GM18907 (cell line): Measurements from ENCODE around the gene ATP6V1G2.
A peak's percentile ranks its signal among the peaks of the same experiment; 100 is the strongest.
"Not testable (repeated sequence)": the region's sequence is repeated elsewhere in the genome, so short reads cannot be mapped to it uniquely, and the experiment has no call there.

Experiments
- ATAC-seq: cut with Tn5 transposase; IDR thresholded peaks from one replicate; pipeline ENCODE4 v1.9.1; 2021; ENCODE audit warnings: mild to moderate bottlenecking, moderate library complexity; ENCODE audit not compliant: unreplicated experiment

ATP6V1G2 gene

DNA sequence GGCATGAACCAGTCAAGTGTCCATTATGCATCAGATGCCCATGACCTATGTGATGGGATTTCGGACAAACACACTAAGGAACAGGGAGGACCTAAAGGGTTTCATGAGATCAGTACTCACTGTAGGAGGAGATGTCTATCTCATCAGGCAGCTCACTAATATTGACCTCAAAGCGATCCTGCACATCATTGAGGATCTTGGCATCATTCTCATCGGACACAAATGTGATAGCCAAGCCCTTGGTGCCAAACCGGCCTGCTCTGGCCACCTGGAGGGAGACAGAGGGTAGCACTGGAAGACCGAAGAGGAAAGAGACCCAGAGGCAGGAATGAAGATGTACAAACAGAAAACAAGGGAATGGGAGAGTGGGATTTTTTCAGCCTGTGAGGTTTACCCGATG lies 15.7 kb downstream of the ATP6V1G2 start:
- no peak for ATAC-seq

DNA sequence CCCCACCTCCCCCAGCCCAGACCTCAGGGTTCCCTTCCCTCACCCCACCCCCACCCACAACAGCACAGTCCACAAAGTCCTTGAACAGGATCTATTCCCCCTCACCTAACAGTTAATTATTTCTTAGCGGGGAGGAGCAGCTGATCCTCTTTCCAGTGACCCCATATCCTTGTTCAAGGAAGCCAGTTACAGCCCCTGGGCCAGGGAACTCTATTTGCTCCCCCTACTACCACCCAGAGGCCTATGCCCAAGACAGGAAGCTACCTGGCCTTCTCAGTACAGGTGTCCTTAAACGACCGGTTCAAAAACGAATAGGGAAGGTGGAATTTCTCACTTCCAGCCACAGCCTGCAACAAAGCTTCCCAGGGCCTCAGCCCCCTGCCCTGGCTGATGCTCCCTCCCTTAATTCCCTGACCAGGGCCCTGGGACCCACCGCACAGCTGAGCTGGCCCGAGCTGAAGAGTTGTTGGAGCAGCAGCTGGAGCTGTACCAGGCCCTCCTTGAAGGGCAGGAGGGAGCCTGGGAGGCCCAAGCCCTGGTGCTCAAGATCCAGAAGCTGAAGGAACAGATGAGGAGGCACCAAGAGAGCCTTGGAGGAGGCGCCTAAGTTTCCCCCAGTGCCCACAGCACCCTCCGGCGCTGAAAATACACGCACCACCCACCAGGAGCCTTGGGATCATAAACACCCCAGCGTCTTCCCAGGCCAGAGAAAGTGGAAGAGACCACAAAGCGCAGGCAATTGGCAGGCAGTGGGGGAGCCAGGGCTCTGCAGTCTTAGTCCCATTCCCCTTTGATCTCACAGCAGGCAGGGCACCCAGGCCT lies 16.9 kb downstream of the ATP6V1G2 start:
- no peak for ATAC-seq

DNA sequence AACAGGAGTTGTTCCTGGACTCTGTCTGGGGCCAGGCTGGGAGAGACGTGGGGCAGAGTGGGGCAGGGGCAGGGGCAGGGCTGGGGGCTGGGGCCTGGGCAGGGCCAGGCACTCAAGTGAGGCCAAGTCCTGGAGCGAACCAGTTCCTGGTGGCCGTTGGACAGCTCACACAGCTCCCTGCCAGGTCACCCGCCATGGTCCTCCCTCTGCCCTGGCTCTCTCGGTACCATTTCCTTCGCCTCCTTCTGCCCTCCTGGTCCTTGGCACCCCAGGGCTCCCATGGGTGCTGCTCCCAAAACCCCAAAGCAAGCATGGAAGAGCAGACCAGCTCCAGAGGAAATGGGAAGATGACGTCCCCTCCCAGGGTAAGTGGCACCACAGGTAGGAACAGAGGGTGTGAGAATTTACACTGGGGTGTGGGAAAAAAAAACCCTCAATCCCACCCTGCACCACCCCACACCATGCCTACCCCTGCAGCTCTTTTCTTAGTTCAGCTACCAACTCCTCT lies 17.5 kb downstream of the ATP6V1G2 start, which contains the start of gene MCCD1:
MCCD1 (plus strand) TSS at position 142 of the 508 bp plus-strand sequence; CDS start at position 195, 53 bp downstream.
- ATAC-seq = no peak

DNA sequence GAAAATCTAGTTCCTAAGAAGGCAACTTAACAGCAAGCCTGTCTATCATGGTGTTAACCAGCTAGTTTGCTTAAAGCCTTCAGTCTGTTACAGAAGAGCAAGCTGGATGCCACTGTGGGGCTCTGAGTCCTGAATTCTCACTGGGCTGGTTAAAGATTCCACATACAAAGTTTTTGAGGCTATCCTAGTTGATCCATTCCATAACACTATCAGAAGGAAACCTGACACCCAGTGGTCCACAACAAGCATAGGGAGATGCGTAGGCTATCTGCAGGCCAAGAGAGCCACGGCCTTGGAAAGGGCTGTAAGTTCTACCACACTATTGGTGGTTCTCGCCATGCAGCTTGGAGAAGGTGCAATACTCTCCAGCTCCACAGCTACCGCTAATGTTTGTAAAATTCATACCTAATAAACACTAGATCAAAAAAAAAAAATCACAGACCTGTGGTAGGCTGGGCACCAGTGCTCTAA lies 18.1 kb downstream of the ATP6V1G2 start:
- no peak for ATAC-seq

DNA sequence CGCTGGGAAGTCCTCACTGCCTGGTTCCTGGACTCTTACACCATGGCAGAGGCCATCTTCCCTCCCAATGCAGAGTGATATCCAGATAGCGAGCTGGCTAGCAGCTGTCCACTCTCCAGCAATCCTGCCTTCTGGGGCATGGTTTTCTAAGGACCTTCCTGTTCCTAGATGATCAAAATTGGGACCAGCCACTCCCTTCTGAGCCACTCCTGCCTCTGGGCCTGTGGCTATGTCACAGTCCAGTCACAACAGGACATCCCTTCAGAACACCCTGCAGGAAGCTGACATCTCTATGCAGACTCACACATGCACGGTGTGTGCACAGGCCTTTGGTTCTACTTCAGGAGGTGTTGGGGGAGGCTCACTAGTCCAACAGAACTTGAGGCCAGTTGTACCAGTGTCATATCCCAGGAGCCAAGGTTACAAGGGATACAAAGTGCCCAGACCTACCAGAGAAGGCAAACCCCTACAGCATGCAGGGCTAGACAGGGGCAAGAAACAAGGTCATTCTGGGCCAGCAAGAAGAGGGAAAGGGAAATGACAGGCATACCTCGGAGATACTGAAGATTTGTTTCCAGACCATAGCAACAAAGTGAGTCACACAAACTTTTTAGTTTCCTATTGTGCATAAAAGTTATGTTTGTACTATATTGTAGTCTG lies 20.3 kb downstream of the ATP6V1G2 start:
- no peak for ATAC-seq

DNA sequence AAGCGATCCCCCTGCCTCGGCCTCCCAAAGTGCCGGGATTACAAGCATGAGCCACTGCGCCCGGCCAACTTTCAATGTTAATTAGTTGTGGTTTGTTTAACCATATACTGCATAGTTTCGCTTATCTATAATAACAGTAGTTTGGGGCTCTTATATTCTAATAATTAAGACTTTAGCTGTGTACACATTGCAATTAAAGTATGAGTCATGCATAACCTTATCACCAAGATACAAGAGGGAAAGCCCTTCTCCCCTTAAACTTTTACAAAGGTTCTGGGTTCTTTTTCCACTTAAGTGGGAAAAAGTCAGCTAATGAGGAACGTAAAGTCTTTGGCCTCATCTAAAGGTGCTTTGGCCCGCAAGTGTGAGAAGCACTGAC lies 20.9 kb downstream of the ATP6V1G2 start:
- ATAC-seq = no peak

DNA sequence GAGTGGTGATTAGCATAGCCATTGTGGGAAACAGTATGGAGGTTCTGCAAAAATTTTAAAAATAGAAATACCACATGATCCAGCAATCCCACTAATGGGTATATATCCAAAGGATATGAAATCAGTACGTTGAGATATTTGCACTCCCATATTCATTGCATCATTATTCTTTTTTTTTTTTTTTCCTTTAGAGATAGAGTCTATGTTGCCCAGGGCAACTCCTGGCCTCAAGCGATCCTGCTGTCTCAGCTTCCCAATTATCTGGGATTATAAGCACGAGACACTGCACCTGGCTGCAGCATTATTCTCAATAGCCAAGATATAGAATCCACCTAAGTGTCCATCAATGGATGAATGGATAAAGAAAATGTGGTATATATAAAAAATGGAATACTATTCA lies 24.6 kb downstream of the ATP6V1G2 start:
- ATAC-seq = no peak

DNA sequence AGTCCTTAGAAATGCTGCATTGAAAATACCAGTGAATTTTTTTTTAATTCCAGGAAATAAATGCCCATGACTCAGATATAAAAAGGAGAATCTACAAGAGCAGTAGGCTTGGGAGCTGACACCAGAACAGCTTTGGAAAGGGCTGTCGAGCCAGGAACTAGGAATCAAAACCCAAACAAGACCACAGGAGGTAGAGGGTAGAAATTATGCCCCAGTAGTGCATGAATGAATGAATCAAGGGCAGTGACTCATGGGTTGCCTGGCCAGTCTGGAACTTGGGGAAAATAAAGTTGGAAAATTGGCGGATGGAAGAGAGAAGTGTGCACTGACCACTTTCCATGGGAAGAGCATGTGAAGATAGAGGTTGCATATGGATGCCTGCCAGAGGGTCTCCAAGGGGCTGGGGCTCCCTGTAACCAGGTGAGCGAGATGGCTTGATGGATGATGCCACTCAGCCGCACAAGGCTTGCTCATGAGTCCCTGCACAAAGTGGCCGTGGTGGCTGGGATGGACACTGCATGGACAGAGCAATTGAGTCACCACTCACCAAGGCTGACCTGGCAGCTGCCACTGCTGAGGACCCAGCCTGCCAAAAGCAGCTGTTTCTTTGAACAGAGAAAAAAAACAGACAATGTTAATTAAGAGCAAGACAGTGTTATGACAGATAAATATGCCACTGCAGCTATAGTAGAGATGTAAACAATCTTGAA lies 32.8 kb downstream of the ATP6V1G2 start:
- no peak for ATAC-seq

DNA sequence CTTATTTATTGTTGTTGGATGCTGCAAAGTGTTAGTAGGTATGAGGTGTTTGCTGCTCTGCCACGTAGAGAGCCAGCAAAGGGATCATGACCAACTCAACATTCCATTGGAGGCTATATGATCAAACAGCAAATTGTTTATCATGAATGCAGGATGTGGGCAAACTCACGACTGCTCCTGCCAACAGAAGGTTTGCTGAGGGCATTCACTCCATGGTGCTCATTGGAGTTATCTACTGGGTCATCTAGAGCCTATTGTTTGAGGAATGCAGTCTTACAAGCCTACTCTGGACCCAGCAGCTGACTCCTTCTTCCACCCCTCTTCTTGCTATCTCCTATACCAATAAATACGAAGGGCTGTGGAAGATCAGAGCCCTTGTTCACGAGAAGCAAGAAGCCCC lies 36.4 kb downstream of the ATP6V1G2 start:
- ATAC-seq = no peak

DNA sequence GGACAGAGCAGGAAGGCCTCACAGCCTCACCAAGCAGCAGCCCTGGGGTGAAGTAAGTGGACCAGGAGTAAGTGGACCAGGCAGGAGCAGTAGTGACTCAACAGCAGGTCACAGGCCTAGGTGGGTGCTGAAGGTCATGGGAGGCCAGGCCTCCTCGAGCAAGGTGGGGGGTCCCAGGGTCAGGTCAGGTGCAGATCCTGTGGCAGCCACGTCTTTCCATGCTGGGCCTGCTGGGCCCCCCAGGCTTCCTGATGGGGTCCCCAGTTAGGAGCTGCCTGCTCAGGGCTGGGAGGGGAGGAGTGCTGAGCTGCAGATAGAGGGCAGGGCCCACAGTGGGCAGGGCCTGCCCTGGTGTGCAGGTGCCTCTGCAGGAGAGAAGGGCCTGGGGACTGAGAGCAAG lies 37.4 kb downstream of the ATP6V1G2 start:
- ATAC-seq = not testable (repeated sequence)

DNA sequence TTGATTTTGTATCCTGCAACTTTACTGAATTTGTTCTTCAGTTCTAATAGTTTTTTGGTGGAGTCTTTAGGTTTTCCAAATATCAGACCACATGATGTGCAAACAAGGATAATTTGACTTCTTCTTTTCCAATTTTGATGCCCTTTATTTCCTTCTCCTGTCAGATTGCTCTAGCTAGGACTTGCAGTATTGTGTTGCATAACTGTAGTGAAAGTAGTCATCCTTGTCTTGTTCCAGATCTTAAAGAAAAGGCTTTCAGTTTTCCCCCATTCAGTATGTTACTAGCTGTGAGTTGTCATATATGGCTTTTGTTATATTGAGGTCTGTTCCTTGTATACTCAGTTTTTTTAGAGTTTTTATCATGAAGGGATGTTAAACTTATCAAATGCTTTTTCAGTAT lies 43.8 kb downstream of the ATP6V1G2 start:
- no peak for ATAC-seq

DNA sequence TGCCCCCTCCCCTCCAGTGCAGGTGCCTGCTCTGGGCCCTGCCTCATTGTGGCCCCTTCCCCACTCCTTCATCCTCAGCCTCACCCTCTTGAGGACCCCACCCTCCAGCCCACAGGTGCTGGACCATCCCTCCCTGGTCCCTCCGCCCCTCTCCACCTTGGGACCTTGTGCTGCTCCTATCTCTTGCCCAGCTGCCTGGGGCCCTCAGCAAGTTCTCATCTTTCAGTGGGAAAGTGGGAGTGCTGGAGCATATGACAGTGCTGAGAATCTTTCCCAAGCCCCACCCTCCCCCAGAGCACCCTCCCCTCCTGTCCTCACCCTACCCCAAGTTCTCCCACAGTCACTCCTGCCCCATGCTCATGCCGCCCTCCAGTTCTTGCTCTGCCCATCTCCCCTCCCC lies 46.8 kb downstream of the ATP6V1G2 start:
- ATAC-seq = not testable (repeated sequence)

DNA sequence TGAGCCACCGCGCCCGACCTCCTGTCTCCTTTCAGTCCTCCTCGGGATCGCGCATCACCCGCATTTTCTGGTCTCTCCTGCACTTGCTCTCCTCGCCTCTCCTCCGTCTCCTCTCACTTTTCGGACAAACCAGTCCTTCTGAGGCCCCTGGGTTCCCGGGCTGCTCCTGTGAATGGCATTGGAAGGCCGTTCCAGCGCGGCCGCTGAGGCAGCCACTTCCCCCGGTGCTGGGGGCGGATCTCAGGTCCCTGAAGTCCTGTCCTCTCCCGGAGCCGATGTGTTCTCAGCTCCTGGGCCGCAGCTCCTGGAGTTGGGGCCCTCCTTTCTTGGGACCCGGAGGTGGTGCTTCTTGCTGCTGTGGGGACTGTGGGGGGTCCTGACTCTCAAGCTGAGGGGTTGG lies 47.7 kb downstream of the ATP6V1G2 start:
- ATAC-seq = no peak

DNA sequence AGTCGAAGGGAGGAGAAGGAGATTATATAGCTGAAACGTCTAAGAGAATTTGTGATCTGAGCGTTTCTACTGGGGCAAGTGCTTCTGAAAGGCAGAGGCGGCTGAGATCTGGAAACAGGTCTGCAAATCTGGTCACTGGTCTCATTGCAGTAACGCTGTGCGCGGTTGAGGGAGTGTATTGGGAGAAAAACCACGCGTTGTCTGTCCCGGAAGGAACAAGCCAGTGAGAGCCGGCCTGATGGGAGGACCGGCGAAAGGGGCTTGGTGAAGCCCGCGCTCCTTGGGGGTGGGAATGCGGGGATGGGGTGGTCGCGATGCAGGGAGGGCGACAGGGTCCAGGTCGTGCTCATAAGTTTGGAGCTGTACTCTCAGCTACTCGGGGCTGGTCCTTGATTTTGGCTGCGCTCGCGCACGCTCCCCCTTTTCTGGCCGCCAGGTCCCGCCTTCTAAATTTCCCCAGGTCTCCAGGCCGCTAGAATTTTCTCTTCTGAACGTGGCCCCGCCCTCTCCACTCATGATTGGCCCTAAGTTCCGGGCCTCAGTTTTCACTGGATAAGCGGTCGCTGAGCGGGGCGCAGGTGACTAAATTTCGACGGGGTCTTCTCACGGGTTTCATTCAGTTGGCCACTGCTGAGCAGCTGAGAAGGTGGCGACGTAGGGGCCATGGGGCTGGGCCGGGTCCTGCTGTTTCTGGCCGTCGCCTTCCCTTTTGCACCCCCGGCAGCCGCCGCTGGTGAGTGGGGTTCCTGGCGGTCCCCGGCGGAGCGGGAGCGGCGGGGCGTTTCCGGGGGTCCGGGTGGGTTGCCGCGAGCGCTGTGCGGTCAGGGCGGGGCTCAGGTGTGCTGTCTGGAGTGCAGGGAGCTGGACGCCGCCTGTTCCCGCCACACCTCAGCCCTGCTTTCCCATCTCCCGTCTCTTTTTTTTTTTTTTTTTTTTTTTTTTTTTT lies 48.6 kb downstream of the ATP6V1G2 start, which contains the start of gene MICB:
MICB (plus strand) TSS at position 615 of the 946 bp plus-strand sequence; CDS start at position 664, 49 bp downstream.
- peak; percentile 51 for ATAC-seq

DNA sequence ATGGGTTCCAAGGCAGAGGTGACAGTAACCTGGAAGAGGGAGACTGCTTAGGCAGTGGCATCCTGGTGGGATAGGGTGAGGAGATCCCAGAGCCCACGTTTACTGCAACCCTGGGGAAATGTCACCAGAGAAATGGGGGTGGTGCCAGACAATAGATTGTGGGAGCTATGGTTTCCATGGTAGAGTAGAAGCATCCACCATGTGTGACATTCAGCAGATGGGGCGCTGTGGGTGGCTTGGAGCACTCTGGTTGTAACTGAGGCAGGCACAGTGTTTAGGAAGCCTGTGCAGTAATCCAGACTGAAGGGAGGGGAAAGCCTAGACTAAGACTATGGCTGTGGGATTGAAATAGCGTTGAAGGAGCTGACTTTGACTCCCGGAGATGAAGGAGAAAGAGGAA lies 49.6 kb downstream of the ATP6V1G2 start:
- ATAC-seq = not testable (repeated sequence)

DNA sequence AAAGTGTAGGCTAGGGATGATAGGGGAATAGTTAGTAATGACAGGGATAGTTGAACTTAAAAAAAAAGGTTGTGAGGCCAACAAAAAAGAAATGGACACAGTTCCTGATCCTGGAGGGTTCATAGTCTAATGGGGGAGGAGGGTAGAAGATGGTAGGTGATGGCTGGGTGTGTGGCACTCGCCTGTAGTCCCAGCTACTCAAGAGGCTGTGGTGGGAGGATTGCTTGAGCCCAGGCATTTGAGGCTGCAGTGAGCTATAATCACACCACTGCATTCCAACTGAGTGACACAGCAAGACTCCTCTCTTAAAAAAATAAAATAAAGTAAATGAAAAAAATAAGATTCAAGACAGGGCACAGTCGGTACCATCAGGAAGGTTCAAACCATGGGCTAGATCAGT lies 50.8 kb downstream of the ATP6V1G2 start:
- ATAC-seq = no peak
